GM19099 (cell line): Measurements from ENCODE around the gene ATP6V1B1.

Experiments
- POLR2A ChIP-seq: IDR thresholded peaks from 3 replicates; pipeline ENCODE4 v1.6.1; 2011; ENCODE audit warnings: low read depth; ENCODE audit not compliant: insufficient read length; ENCODE audit errors: extremely low read depth

ATP6V1B1 gene

DNA sequence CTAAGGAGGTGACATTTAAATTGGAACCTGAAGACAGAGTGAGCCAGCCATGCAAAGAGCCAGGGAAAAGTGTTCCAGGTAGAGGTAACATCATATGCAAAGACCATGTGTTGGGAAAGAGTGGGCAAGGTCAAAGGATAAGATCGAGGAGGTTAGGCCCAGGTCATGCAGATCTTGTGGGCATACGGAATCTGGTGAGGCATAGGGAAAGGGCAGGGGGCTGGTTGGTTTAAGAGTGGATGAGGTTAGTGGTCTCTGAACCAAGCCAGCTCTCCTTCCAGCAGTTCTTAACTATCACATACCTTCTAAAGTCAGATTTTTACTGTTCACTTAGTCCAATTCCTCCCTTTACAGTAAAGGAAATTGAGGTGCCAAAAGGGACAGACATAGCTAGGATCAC is 45.7 kb downstream of the ATP6V1B1 start:
- no peak for TF ChIP-seq POLR2A

DNA sequence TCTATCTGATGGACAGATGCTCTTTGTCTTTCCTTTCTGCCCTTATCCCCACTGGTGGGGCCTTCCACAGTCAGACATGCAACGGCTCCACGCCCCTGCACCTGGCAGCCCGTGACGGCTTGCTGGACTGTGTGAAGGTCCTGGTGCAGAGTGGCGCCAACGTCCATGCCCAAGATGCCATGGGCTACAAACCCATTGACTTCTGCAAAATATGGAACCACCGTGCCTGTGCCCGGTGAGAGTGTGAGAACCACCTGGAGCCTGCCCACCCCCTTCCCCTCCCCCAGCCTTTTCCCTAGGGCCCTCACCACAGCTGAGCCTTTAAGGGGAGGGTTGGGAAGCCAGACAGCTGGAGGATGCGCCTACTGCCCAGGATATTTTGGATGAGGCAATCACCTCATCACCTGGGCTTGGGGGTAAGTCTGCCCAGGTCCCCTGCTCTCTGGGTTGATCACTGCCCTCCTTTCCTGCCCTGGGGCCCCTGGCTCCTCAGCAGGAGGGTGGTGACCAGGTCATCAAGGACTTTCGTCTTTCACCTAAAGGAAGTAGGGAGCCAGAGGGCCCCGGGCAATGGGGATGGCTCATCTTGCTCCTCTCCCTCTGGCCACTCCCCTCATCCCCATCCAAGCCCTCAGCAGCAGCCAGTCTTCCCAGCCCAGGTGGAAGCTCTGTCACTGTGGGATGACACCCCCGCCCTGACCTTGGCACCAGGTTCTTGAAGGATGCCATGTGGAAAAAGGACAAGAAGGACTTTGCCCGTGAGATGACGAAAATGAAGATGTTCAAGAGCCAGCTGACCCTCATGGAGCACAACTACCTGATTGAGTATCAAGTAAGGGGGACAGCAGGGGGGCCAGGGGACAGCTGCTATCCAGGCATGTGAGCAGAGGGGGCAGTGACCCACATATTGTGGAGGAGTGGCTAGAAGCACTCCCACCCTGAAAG is 46.4 kb downstream of the ATP6V1B1 start:
- no peak for TF ChIP-seq POLR2A

DNA sequence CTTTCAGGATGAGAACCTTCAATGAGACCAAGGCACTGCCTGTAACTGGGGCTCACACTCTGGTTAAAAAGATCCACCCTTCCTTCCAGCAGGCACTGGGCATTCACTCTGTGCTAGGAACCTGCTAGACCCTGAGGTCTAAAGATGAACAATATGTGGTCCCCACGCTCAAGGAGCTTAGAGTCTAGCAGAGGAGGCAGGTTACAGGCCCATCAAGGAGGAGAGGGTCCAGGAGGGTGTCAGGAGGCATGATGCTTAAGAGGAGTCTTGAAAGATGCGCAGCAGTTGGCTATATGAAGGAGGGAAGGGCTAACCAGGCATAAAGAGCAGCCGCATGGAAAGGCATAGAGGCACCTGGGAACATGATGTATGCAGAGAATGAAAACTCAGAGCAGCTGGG is 47.3 kb downstream of the ATP6V1B1 start:
- no peak for TF ChIP-seq POLR2A

DNA sequence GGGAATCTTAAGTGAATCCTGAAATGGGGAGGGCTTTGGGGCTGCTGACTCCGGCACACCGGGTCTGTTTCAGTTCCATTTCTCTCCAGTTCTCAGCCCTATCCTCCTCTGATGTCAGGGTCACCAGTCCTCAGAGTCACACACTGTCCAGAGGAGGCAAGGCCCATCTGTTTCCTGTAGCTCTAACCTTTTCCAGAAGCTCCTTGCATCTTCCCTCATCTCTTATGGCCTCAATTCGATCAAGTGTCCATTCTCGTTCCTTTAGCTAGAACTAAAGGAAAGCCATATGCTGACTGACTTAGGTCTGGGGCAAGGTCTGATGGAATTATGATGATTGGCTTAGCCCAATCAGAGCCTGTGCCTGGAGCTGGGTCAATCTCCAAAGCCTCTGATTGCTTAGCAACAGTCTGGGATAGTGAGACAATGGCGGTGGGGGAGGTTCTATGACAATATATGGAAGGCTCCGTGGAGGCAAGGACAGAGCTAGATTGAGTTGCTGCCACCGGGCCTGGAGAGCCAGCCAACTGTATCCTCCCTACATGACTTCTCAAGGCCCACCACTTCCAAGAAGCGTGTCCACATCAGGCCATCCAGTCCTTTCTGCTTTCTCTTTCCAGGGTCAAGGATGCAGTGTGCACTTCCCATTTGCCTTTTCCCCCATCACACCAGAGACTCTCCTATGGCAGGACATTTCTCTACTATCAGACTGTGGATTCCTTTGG is 48.0 kb downstream of the ATP6V1B1 start:
- no peak for TF ChIP-seq POLR2A

DNA sequence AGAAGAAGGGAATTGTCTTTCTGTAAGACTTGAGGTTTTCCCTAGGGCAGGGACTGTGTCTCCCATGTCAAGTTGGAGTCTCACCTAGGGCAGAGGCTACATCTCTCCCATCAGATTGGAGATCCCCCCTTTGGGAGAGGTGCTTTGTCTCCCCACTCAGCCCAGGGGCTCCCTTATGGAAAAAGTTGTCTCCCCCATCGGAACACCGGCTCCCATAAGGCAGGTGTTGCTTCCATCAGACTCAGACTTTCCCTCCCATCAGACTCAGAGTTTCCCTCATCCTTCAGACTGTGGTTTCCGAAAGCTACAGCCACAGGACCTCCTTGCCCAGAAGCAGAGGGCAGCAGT is 48.5 kb downstream of the ATP6V1B1 start:
- TF ChIP-seq POLR2A, result no peak

GRCh38 chr2:70984576-70985282 is 49.0 kb downstream of the ATP6V1B1 start:
- TF ChIP-seq POLR2A, result no peak

DNA sequence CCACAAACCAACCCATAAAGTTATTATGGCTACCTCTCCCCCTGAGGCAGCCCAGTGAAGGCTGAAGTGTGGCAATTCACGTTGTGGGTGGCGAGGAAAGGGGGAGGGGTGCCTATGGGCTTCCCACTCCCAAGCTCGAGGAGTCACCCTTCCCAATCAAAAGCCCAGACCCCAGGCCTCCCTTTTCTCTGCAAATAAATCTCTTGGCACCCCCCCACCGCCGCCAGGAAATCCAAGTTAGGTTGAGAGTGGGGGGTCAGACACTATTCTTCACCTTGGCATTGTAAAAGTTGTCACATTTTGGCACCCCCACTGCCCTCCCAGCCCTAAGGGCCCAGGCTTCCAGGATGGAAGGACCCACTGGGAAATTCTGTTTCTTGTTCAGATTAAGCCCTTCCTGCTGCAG is 49.6 kb downstream of the ATP6V1B1 start:
- TF ChIP-seq POLR2A, result no peak

DNA sequence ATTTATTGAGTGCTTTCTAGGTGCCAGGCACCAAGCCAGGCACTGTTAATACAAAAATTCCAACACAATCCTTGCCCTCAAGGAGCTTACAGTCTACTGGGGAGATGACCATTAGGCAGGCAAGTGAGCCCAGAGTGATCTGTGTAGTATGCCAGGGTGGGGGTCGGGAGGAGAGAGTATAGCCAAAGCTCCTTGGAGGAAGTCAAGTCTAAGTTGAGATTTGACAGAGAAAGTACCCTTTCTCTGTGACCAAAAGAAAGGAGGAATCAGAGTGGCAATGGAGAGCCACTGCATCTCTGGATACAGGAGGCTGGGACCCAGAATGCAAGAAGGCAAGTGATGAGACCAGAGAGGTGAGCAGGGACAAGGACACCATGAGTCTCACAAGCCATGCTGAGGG is 50.3 kb downstream of the ATP6V1B1 start:
- TF ChIP-seq POLR2A, result no peak

DNA sequence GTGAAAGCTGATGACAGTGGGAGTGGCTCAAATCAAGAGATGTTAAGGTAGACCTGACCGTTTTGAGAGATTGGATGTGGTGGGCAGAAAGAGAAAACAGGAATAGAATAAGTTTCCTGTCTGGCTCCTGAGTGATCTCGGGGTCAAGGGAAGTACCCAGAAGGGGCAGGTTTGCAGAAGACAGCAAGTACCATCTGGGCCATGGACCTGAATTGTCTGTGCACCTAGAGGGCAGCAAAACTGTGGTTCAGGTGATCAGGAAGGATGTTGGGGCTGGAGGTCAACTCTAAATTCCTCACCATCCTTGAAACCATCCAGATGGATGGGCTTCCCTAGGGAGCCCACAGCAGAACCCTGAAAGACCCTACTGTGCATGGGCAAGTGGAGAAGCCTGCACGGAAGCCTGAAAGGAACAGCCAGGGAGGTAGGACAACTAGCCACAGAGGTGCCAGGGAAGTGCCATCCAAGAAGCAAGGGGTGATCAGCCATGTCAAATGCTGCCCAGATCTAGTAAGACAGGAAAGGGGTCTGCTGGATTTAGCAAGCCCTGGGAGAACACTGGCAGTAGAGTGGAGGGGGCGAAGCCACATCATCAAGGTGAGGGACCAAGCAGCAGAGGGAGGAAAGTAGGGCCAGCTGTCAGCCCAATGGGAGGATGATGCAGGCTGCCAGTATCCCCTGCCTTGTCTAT is 50.9 kb downstream of the ATP6V1B1 start:
- TF ChIP-seq POLR2A, result no peak

GRCh38 chr2:70987386-70987785 is 51.7 kb downstream of the ATP6V1B1 start:
- TF ChIP-seq POLR2A, result no peak

GRCh38 chr2:70988151-70988550 is 52.5 kb downstream of the ATP6V1B1 start:
- TF ChIP-seq POLR2A, result no peak

- no peak for TF ChIP-seq POLR2A
These were observed 53.3 kb downstream of the ATP6V1B1 start for GRCh38 chr2:70988726-70989648.

DNA sequence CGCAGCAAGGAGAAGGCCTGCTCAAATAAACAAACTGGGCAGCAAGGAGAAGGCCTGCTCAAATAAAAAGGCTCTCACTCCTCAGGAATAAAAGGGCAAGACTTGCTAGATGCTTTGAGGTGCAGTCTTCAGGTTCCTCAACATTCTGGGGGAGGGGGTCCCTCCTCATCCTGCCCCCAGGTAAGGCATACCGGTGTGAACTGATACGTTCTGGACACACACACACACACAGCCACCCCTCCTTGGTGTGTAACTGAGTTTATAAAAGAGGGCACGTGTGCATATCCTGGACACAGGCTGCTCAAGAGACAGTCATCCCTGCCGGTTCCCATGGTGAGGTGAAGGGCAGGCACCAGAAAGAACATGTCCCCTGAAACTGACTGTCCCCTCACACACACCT is 54.5 kb downstream of the ATP6V1B1 start:
- no peak for TF ChIP-seq POLR2A

- no peak for TF ChIP-seq POLR2A
These were observed 55.4 kb downstream of the ATP6V1B1 start for GRCh38 chr2:70991142-70991541.
